GM19043 (cell line): Measurements from ENCODE around the gene DPY19L2.
"Not testable (repeated sequence)": the region's sequence is repeated elsewhere in the genome, so short reads cannot be mapped to it uniquely, and the experiment has no call there.

ENCODE experiments used
- ATAC-seq: cut with Tn5 transposase; IDR thresholded peaks from one replicate; pipeline ENCODE4 v1.9.1; 2021; ENCODE audit warnings: low read depth; ENCODE audit not compliant: unreplicated experiment

The DPY19L2 gene

DNA sequence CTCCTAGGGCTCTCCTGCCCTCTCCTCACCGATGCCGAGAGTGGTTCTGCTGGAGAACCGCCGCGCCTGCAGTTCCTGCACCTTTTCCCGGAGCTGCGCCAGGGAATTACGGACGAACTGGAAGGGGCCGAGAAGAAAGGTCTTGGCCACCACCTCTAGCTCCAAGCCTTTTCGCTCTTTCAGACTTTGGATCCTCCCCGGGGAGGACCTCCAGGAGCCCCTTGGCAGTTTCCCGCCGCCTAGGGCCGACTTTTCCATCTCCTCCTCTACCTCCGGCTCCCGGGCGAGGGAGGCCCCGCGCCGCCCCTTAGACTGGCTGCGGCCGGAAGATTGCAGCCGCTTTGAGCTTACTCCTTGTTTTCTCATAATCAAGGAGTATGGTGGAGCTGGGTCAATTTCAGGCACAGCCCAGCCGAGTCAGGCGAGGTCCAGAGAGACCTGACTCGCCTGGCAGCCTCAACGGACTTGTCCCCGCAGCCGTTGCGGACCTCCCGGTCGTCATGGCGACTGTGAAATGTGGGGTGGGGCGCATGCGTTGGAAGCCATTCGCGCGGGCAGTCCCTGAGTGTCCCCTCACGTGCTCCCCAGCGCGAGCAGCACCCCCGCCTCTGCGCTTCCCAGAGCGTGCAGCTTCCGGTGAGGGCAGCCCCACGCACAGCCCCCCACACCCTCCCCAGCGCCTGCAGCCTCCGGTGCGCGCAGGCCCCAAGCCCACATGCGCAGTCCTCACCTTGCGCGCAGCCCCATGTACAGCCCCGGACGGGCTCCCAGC, at the start of gene DPY19L2:
Gene DPY19L2, minus strand, starts transcription at position 466 of the 772 bp plus-strand sequence. Its CDS starts 100 bp downstream, at position 366.
- peak; percentile 45 for ATAC-seq

DNA sequence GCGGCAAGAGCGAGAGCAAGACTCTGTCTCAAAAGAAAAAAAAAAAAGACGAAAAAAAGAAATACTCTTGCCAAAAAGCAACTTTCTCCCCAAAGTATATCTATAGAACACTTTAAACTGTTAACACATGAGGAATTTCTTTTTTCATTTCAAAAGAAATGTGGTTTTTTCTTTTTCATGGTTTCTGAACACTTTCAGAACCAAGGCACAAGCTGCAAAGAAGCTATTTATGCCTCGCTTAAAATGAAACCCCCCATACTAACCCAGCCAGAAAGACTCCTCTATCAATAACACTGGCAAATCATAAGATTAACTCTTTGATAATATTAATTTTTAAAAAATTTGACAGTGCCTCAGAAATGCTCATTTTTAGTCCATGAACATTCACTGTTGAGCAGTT, 48.6 kb upstream of the DPY19L2 start:
- not testable (repeated sequence) for ATAC-seq

DNA sequence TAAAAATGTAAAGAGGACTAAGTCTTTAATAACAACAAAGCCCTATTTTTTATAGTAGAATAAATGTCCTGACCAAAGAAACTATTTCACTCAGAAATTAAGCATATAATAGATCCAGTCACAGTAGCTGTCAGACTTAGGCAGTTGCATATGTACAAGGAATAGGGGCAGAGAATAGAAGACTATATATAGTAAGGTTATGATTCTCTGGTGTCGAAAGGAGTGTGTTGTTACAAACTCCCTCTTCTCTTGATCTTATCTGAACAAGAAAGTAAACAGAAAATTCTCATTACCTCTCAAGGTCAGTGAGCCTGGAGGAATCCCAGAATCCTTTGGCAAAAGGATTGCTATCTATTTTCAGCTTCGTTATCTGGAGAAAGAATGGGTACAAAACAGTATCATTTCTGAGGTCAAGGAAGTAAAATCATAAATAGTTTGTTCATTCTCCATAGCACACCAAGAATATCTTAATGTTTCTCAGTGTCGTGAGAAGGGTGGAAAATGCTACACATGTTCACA, 46.9 kb upstream of the DPY19L2 start:
- ATAC-seq, result not testable (repeated sequence)

DNA sequence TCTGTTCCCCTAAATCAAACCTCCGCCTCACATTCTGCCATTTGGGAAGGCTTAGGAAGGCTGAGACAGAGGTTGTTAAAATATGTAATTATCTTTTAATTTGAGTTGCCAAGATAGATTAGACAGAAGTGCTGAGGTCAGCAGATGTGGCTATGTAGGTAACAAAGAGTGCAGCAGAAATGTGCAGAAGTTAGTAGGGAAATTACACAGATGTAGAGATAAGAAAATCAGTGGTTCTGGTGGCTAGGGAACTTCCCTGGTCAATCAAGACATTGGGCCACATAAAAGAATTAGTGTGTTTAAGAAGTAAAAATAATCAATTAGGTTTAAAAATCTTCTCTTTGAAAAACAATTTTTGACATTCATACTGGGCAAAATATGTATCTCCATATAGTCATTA, 46.1 kb upstream of the DPY19L2 start:
- ATAC-seq, result not testable (repeated sequence)

DNA sequence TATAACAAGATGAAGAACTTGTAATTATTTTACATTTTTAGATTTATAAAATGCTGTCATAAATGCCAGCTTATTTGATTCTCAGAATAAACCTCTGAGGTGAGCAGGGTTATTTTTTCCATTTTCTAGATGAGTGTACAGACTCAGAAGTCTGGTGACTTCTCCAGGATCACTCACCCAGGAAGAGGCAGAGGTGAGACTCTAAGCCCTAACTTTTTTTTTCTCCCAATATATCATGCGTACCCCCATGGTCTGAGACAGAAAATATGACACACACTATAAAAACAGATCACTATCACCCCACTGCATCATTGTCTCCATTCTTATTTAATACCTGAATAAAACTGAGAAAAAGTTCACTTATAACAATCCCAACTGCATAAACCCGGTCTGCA, 45.4 kb upstream of the DPY19L2 start:
- ATAC-seq, result not testable (repeated sequence)

DNA sequence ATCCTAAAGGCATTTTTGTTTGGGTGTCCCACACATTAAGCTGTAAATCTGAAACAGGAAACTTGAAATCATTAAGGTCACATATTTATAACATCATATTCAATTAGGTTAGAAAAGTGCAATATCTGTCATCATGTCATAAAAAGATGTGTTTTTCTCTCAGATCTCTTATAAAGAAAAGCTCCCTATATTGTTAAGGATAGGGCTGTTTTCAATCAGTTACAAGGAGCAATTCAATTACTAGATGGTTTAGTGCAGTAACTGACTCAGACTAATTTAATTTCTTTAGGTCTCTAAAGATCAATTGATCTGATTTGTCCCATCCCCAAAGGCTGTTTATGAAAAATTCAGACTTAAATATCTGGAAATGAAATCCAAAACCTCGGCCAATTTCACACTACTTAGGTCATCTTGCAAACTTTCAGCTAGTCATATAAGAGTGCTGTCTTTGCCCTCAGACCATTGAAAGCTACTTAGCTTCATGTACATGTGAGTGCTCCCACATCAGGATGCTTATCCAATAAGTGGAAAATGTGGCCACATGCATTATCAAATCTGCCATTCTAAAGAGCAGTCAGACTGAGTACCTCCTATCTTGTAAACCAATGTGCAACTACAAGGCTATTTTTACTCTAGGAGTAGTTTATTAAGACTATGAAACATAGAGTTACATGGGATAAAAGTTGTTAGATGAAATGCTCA, 44.8 kb upstream of the DPY19L2 start:
- not testable (repeated sequence) for ATAC-seq

DNA sequence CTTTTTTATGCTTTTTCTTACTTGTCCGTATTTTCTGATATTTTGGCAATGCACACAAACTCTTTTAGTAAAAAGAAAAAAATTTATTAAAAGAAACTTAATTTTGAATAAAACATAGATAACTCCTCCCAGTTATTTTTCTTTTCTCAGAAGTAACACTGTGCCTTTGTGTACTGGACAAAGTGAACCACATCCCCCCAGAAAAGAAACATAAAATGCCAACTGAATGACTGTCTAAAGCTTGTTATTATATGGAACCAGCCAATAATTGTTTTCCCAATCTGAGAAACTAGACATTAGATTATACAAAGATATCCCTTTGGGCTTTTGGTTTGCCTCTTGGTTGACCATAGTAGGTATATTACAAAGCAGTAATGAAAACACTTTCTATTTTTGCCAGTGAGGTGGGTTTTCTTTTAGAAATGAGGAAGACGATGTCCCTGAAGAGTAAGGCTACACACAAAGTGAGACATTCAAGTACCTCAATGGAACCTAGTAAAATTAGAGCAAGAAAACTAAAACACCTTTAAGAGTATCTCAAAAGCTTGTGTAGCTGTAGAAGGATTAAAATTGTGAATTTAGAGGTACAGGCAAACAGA, 44.2 kb upstream of the DPY19L2 start:
- not testable (repeated sequence) for ATAC-seq

DNA sequence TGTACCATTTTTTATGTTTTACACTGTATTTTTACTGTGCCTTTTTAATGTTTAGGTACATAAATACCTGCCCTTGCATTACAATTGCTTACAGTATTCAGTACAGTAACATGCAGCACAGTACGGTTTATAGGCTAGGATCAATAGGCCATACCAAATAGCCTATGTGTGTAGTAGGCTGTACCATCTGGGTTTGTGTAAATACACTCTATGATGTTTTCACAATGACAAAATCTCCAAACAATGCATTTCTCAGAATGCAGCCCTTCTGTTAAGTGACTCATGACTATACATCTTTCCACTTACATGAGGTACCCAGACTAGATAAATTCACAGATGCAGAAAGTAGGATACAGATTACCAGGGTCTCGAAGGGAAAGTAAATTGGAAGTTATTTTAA, 43.0 kb upstream of the DPY19L2 start:
- ATAC-seq, result not testable (repeated sequence)

DNA sequence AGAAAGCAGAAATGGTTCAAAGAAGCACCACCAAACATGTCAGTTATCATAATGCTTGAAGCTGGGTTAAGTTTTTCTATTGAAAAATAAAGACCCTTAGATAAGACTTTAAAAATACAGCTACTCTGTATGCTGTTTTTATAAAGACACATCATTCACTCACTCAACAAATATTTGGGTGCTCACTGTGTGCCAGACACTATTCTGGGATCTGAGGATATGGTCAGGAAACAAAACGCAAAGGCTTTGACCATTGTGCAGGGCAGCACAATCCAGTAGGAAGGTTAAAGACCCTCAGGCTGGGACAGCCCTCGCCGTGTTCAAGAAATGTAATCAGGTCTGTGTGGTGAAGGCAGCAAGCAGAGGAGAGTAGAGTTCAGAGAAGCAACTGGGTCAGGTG, 38.0 kb upstream of the DPY19L2 start:
- ATAC-seq, result no peak

DNA sequence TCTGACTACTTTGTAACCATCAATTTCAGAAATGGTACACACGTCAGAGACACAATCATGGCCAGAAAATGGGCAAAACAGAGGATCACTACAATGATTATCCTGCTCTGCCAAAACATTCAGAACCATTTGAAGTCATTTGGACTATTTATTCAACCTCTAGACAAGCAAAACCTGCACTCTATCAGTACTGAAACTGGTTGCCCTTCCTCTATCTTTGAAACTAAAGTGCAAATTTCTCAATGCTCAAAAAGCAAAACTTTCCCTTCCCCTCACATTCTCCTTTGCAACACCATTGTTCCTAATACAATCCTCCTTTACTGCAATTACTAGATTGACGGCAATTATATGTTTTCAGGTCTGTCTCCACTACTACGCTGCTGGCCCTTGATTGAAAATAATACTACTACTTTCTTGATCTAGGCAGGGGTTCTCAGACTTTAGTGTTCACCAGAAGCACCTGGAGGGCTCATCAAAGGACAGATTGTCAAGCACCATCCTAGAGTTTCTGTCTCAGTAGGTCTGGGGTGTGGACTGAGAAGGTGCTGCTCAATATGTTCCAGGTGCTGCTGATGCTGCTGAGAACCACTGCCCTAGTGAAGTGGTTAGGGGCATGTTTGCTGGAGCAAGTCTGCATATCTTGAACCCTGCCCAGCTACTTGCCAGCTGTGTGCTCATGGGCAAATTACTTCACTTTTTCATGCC, 31.5 kb upstream of the DPY19L2 start:
- ATAC-seq, result not testable (repeated sequence)

DNA sequence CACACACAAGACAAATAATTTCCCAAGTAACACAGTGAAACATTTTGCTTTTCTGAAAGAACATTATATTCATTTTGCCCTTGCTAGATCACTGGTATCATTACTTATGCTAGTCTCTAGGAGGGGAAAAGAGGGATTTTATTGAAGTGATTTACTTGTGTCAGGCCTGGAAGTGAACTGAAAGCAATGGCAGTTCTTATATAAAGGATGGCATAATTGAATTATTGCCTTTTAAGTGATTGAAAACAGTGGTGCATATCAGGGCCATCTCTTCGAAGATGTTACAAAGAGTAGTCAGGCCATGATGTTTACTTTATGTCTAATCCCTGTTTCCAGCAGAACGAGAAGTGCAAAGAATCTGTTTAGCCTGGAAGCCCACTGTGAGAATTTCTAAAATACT, 30.7 kb upstream of the DPY19L2 start:
- not testable (repeated sequence) for ATAC-seq

DNA sequence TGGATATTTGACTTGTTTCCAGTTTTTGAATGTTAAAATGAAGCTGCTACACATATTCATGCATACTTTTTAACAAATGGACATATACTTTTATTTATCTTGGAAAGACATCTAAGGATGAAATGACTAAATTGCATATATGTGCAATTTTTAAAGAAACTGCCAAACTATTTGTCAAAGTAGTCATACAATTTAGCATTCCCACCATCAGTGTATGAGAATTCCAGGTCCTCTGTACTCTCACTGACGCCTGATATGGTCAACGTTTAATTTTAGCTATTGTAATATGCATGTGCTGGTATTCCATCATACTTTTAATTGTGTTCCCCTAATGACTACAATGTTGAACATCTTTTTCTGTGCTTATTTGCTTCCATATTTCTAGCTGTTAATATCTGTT, 22.5 kb upstream of the DPY19L2 start:
- not testable (repeated sequence) for ATAC-seq

DNA sequence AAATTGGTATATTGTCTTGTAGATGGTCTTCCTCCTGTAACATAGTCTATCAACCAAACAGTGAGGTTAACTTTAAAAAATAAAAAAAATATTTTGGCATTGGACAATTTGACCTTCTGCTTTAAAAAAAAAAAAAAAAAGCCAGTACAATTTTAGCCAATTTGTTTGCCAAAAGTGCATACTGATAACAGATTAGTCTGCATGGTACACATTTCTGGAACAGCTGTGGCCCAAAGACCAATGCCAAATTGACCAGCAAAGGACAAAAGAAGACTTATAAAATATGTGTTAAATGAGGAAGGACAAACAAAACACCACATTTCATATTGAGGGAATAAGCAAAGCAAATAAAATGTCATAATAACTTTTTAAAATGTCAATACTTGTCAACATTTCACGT, 20.8 kb upstream of the DPY19L2 start:
- not testable (repeated sequence) for ATAC-seq

DNA sequence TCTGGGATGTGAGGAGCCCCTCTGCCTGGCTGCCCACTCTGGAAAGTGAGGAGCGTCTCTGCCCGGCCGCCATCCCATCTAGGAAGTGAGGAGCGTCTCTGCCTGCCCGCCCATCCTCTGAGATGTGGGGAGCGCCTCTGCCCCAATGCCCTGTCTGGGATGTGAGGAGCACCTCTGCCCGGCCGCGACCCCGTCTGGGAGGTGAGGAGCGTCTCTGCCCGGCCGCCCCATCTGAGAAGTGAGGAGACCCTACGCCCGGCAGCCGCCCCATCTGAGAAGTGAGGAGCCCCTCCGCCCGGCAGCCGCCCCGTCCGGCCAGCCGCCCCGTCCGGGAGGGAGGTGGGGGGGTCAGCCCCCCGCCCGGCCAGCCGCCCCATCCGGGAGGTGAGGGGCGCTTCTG, 18.3 kb upstream of the DPY19L2 start:
- ATAC-seq, result not testable (repeated sequence)

DNA sequence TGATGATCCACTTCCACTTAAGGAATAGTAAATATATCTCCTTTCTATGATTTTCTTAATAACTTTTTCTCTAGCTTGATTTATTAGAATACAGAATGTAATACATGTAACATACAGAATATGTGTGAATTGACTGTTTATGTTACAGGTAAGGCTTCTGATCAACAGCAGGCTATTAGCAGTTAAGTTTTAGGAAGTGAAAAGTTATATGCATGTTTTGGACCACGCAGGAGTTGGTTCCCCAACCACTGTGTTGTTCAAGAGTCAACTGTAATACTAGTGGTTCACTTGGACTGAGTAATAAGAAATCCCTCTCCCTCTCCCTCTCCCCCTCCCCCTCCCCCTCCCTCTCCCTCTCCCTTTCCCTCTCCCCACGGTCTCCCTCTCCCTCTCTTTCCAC, 17.5 kb upstream of the DPY19L2 start:
- not testable (repeated sequence) for ATAC-seq

DNA sequence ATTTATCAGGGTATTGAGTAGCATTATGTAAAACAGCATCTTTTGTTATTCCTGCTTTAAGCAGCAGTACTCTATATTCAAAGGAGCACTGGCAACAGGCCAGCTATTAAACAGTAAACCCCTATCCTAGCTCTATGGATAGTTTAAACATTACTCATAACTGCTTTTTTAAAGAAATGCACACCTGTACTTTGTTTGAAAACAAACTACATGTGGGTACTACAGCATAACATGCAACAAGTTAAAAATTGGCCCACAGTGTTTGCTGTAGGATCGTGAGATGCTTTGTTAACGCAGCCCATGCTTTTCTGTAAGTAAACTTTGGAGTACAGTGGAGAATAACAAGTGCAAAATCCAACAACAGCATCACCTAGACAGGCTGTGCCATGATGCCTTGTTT, 14.3 kb upstream of the DPY19L2 start:
- not testable (repeated sequence) for ATAC-seq

DNA sequence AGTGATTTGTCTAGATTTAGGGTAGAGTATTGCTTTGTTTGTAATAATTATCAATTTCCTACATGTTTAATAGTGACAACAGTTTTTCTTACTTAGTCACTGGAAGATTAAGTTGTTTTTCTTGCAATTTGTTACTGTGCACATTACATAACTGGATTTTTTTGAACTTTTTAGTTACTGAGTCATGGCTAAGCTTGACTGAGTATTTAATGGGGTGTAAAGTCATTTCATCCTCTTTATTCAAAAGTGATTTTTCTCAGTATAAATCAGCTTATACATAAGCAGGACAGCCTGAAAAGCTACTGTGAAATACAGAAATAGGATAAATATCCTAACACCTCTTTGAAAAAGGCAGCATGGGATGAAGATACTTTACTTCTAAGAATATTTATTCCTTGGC, 12.5 kb upstream of the DPY19L2 start:
- ATAC-seq, result not testable (repeated sequence)

DNA sequence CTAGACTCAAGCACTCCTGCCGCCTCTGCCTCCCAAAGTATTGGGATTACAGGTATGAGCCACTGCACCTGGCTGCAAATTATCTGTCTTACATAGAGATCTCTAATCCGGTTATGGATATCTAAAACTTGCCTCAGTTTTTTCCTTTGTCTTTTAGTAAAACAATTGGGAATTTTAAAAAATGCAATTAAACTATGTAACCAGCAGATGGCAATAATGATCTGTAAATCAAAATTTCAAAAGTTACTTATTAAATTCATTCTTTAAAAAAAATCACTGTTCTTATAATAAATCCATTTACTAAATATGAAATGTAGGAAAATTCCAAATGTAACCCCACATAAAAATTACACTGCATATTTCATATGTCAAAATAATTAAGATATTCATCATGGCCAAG, 4.3 kb upstream of the DPY19L2 start:
- not testable (repeated sequence) for ATAC-seq

DNA sequence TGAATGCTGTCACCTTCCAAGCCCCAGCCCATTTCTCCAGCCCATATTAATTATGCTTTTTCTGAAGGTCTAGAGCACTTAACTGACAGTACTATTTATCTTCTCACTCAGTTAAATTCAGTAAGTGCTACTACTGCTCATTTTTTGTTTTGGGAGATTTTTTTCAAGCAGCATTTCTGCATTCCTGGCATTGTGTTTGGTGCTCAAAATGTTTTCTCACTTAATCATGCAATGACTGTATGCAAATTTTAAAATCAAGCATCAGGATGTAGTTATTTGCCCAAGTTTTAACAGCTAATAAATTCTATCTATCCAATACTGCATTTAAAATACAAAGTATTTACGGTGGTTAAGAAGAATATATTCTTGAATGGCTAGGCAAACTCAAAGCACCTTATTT, 1.6 kb upstream of the DPY19L2 start:
- ATAC-seq, result not testable (repeated sequence)

DNA sequence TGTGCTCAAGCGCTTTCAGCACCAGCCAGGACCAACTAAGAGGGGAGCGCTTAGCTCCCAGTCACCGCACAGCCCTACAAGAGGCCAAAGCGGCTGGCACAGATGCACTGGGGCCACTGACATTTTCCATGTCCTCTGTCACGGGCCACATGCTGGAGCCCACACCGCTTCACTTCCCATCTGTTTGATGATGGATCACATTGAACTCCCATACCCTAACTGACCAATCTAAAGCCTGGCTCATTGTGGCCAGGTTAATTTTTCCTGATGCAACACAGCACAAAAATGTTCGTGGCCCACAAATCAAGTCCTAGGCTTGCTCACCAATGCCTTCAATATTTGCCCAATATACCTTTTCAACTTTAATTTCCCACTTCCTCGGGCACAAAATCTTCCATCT, 1.1 kb upstream of the DPY19L2 start:
- not testable (repeated sequence) for ATAC-seq
